Endothelial cell of umbilical vein (primary cell): ENCODE results near the gene CCDC92B. TPM values are rescaled to one million over a fixed set of nuclear protein-coding genes. Genes with fewer than 3 reads are reported as not detected.

Experiments
- BruUV-seq: library from RNA; stranded (reverse); fragments of 400-500 nt; replicated peaks from 2 replicates; lab custom pipeline; 2021; lab: Mats Ljungman, UMichigan
- CTCF ChIA-PET: fragments of 300-600, 350-600 bp; sonication (Branson Sonifier 250); formaldehyde crosslinking; loops from one replicate; lab custom pipeline; 2021; ENCODE audit warnings: antibody characterized with exemption, inconsistent platforms; lab: Charles Lee
- POLR2A ChIA-PET: fragments of 300-600, 350-600 bp; sonication (Branson Sonifier 250); formaldehyde crosslinking; loops from one replicate; lab custom pipeline; 2021; ENCODE audit warnings: antibody characterized with exemption, inconsistent platforms; lab: Charles Lee
- DNase-seq: peaks from one replicate; pipeline ENCODE4 v3.0.0-alpha.2; 2011; ENCODE audit warnings: low read depth, low spot score
- FAIRE-seq: peaks from 2 replicates; lab custom pipeline; 2011; peaks lifted over from hg19 to GRCh38; lab: Jason Lieb, UNC
- H2AFZ ChIP-seq: 2 replicates; pipeline ENCODE4 v1.6.0; 2012; ENCODE audit warnings: low read depth, low read length, control low read depth, inconsistent platforms
- H3K27ac ChIP-seq: 2 replicates; pipeline ENCODE4 v1.5.1; 2011; ENCODE audit warnings: low read depth, mild to moderate bottlenecking, control low read depth, low read length, moderate library complexity; ENCODE audit not compliant: insufficient read depth
- H3K27me3 ChIP-seq, 2 experiments: 2 replicates each; pipeline versions ENCODE4 v1.6.0 to v1.6.1; 2011; ENCODE audit warnings: low read length in 2 of 2, mixed read lengths in 1 of 2; ENCODE audit not compliant: control insufficient read depth in 2 of 2, insufficient read depth in 2 of 2
- H3K36me3 ChIP-seq, 2 experiments: 2 replicates in 1 of 2; 3 replicates in 1 of 2; pipeline ENCODE4 v1.5.1; 2011; ENCODE audit warnings: low read length in 2 of 2, mild to moderate bottlenecking in 1 of 2, moderate library complexity in 1 of 2; ENCODE audit not compliant: control insufficient read depth in 2 of 2, insufficient read depth in 2 of 2; ENCODE audit errors: extremely low read depth in 1 of 2
- H3K4me1 ChIP-seq: 3 replicates; pipeline ENCODE4 v1.5.1; 2011; ENCODE audit warnings: mild to moderate bottlenecking, low read length; ENCODE audit not compliant: control insufficient read depth, insufficient read depth; ENCODE audit errors: extremely low read depth
- H3K4me2 ChIP-seq: 2 replicates; pipeline ENCODE4 v1.6.1; 2011; ENCODE audit warnings: low read length, control low read depth, mixed read lengths; ENCODE audit not compliant: insufficient read depth
- H3K4me3 ChIP-seq, 3 experiments: fragments of 200-600 bp in 1 of 3; sonication (generic), shearing (Covaris generic) in 1 of 3; replicated peaks in 1 of 3; 2 replicates each; pipeline ENCODE4 v1.5.1; 2011 to 2016; ENCODE audit warnings: control low read depth in 3 of 3, low read length in 3 of 3, mild to moderate bottlenecking in 2 of 3, inconsistent platforms in 1 of 3, low read depth in 1 of 3, moderate library complexity in 1 of 3; ENCODE audit not compliant: insufficient read depth in 1 of 3
- H3K79me2 ChIP-seq: 2 replicates; pipeline ENCODE4 v1.6.0; 2012; ENCODE audit warnings: low read length, inconsistent platforms; ENCODE audit not compliant: control insufficient read depth, insufficient read depth
- H3K9ac ChIP-seq: replicated peaks from 2 replicates; pipeline ENCODE3; 2011; ENCODE audit warnings: low read length, control low read depth; ENCODE audit not compliant: insufficient read depth; ENCODE audit errors: extremely low read depth
- H3K9me1 ChIP-seq: replicated peaks from 3 replicates; pipeline ENCODE4 v1.6.0; 2011; ENCODE audit warnings: mild to moderate bottlenecking, low read length; ENCODE audit not compliant: control insufficient read depth, insufficient read depth; ENCODE audit errors: extremely low read depth
- H3K9me3 ChIP-seq: replicated peaks from 2 replicates; pipeline ENCODE4 v1.5.1; 2012; ENCODE audit warnings: low read length, inconsistent platforms; ENCODE audit not compliant: control insufficient read depth, insufficient read depth
- H4K20me1 ChIP-seq: replicated peaks from 2 replicates; pipeline ENCODE3; 2011; ENCODE audit warnings: mild to moderate bottlenecking, low read length; ENCODE audit not compliant: control insufficient read depth, insufficient read depth; ENCODE audit errors: extremely low read depth
- EZH2 ChIP-seq: IDR thresholded peaks from 2 replicates; pipeline ENCODE4 v1.6.1; 2012; ENCODE audit warnings: borderline replicate concordance, low read depth, mild to moderate bottlenecking, moderate library complexity, low read length, inconsistent platforms; ENCODE audit not compliant: severe bottlenecking
- FOS ChIP-seq: IDR thresholded peaks from 2 replicates; pipeline ENCODE4 v1.6.1; 2011; ENCODE audit warnings: mild to moderate bottlenecking, low read length, moderate library complexity, borderline replicate concordance; ENCODE audit not compliant: insufficient read depth
- GATA2 ChIP-seq: IDR thresholded peaks from 2 replicates; pipeline ENCODE4 v1.7.0; 2011; ENCODE audit warnings: low read depth, mild to moderate bottlenecking, moderate library complexity, mixed read lengths, low read length; ENCODE audit not compliant: insufficient read length, insufficient read depth
- JUN ChIP-seq: IDR thresholded peaks from 2 replicates; pipeline ENCODE4 v1.6.1; 2011; ENCODE audit warnings: borderline replicate concordance, low read depth; ENCODE audit not compliant: insufficient read length, insufficient read depth
- MYC ChIP-seq: IDR thresholded peaks from one replicate; pipeline ENCODE4 v1.6.1; 2011; ENCODE audit warnings: mild to moderate bottlenecking, low read depth, low read length
- POLR2A ChIP-seq: IDR thresholded peaks from 2 replicates; pipeline ENCODE4 v1.6.1; 2012; ENCODE audit warnings: low read depth, mild to moderate bottlenecking, control low read depth, low read length
- POLR2AphosphoS5 ChIP-seq: IDR thresholded peaks from 2 replicates; pipeline ENCODE4 v1.6.1; 2012; ENCODE audit warnings: low read depth, mild to moderate bottlenecking, control low read depth, low read length, moderate library complexity; ENCODE audit not compliant: insufficient read depth
- dilution Hi-C: fragments of 300-500 bp; cut with MboI; formaldehyde crosslinking; loops from one replicate; pipeline ENCODE4 v1.15.0; 2019; ENCODE audit warnings: low sequenced_read_pairs; ENCODE audit not compliant: extremely low pct_ligation_motif_present
- intact Hi-C: fragments of 100-400 bp; cut with micrococcal nuclease; formaldehyde crosslinking; loops from one replicate; pipeline ENCODE4 v1.10.0; 2022
- polyA plus RNA-seq, 4 experiments: library from polyadenylated mRNA; depleted of rRNA in 3 of 4; stranded (reverse) in 3 of 4; unstranded in 1 of 4; fragments of >200 nt; gene quantifications; 2 replicates each; pipeline versions ENCODE4 v1.2.1 to v1.2.3, GENCODE V29; 2011 to 2012; ENCODE audit warnings: missing spikeins in 1 of 4
- total RNA-seq: library from RNA; stranded (reverse); gene quantifications from 2 replicates; pipeline ENCODE4 v1.2.3, GENCODE V29; 2021
- TF ChIP-seq, protein P1 (sequence below), 2 donors: IDR thresholded peaks; 1 replicate in 1 of 2; 2 replicates in 1 of 2; pipeline ENCODE4 v1.5.1; 2011; ENCODE audit warnings: low read length in 2 of 2, mild to moderate bottlenecking in 2 of 2, moderate library complexity in 2 of 2, control low read depth in 1 of 2, inconsistent platforms in 1 of 2, low read depth in 1 of 2; ENCODE audit not compliant: insufficient read depth in 1 of 2; ENCODE audit errors: extremely low read depth in 1 of 2
- TF ChIP-seq, protein P2 (sequence below): IDR thresholded peaks from 2 replicates; pipeline ENCODE4 v1.6.1; 2011; ENCODE audit not compliant: insufficient read depth, insufficient read length

The CCDC92B gene
- total and polyA plus RNA-seq, 2 donors (not counting 3 experiments of a cell fraction or from before 2014, with no cell fraction given), result not detected

GRCh38 chr17:2723505-2723996 is 25.9 kb downstream of the CCDC92B start:
- Histone ChIP-seq H3K4me2 (no peak overlapping the region), H3K27me3 (peaks cover 12 to 17% of the 10 kb centered on the region in 2 experiments), H3K9me3 (no peaks in the 10 kb centered on the region), H3K9me1 (no peaks in the 10 kb centered on the region), H3K36me3 (no peaks in the 10 kb centered on the region), H3K4me1 (no peaks in the 10 kb centered on the region), H3K9ac (no peak overlapping the region), H3K27ac (no peak overlapping the region), H3K4me3 (no peak overlapping the region), H2AFZ (no peak overlapping the region), H4K20me1 (no peaks in the 10 kb centered on the region), H3K79me2 (no peaks in the 10 kb centered on the region)
- intact Hi-C loops (no loop called here), dilution Hi-C loops (no loop called here)
- CTCF ChIA-PET, result interaction anchor here (1.3 kb wide), 1 partner anchor 289 kb away, joined by 3 read pairs; no protein-coding TSS in a partner anchor
- BruUV-seq, result no TSS peak
- TF ChIP-seq, protein P1, sequence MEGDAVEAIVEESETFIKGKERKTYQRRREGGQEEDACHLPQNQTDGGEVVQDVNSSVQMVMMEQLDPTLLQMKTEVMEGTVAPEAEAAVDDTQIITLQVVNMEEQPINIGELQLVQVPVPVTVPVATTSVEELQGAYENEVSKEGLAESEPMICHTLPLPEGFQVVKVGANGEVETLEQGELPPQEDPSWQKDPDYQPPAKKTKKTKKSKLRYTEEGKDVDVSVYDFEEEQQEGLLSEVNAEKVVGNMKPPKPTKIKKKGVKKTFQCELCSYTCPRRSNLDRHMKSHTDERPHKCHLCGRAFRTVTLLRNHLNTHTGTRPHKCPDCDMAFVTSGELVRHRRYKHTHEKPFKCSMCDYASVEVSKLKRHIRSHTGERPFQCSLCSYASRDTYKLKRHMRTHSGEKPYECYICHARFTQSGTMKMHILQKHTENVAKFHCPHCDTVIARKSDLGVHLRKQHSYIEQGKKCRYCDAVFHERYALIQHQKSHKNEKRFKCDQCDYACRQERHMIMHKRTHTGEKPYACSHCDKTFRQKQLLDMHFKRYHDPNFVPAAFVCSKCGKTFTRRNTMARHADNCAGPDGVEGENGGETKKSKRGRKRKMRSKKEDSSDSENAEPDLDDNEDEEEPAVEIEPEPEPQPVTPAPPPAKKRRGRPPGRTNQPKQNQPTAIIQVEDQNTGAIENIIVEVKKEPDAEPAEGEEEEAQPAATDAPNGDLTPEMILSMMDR (IDR thresholded peaks at IDR 0.05; ENCODE audit: extremely low read depth in 1 of 2, insufficient read depth in 1 of 2, low read depth in 1 of 2, low read length in 2 of 2), result no peak
- TF ChIP-seq JUN (no peak), MYC (no peak), POLR2A (no peak), GATA2 (no peak), POLR2AphosphoS5 (no peak), FOS (no peak), EZH2 (no peak)
- TF ChIP-seq, protein P2, sequence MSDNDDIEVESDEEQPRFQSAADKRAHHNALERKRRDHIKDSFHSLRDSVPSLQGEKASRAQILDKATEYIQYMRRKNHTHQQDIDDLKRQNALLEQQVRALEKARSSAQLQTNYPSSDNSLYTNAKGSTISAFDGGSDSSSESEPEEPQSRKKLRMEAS, result no peak
- FAIRE-seq (no peak), DNase-seq (no peak)
- POLR2A ChIA-PET, result no interaction called here
